Measurements from ENCODE around the gene ZNF408. TPM values are rescaled to one million over a fixed set of nuclear protein-coding genes. Genes with fewer than 3 reads are reported as not detected.

ZNF408 gene
- total RNA-seq, 1 experiment from 2014 or later = 19.8 TPM

GRCh38 chr11:46710821-46711269, 10.0 kb downstream of the ZNF408 start:
- ChIA-PET CTCF (no interaction called here), POLR2A (no interaction called here)
- Histone ChIP-seq H3K36me3 (ENCODE audit: control insufficient read depth, insufficient read depth, low read length) (no peaks in the 10 kb centered on the region), H3K27me3 (ENCODE audit: control insufficient read depth, insufficient read depth, low read length) (no peaks in the 10 kb centered on the region), H3K4me3 (ENCODE audit: low read depth in 2 of 2, low read length in 2 of 2) (no peak overlapping the region), H3K9me3 (ENCODE audit: control insufficient read depth, insufficient read depth, low read depth, low read length) (no peaks in the 10 kb centered on the region), H3K27ac (ENCODE audit: low read length) (no peak overlapping the region; the same call in 1 of the 2 replicates), H3K4me1 (ENCODE audit: control insufficient read depth, insufficient read depth, low read length) (no peaks in the 10 kb centered on the region; the same call in 1 of the 2 replicates)
- intact Hi-C loops (cut with micrococcal nuclease; ENCODE audit: unreplicated experiment) = no loop called here
- in situ Hi-C loops (cut with HindIII; ENCODE audit: low pct_unique_long_range_greater_than_20kb, low sequenced_read_pairs) = no loop called here
- peak; percentile 76 for ATAC-seq
- peak; percentile 86 for DNase-seq (ENCODE audit: low read depth, low spot score)
- no peak for TF ChIP-seq CTCF (IDR thresholded peaks at IDR 0.05)
- TF ChIP-seq REST (IDR thresholded peaks at IDR 0.05; ENCODE audit: insufficient read depth in 1 of 2, low read depth in 2 of 2, low read length in 1 of 2) = no peak
- no peak for TF ChIP-seq TCF7L2 (IDR thresholded peaks at IDR 0.05; ENCODE audit: low read depth, low read length)
- TF ChIP-seq SIN3A (IDR thresholded peaks at IDR 0.05; ENCODE audit: borderline replicate concordance, insufficient read depth, low read depth, low read length) = no peak
- no peak for TF ChIP-seq POLR2AphosphoS5 (IDR thresholded peaks at IDR 0.05; ENCODE audit: low read depth, low read length)
- no TSS peak for BruUV-seq (replicated peaks)

GRCh38 chr11:46711303-46711702, 10.5 kb downstream of the ZNF408 start:
- H3K9me3 ChIP-seq (ENCODE audit: control insufficient read depth, insufficient read depth, low read depth, low read length) = no peaks in the 10 kb centered on the region
- no TSS peak for BruUV-seq (replicated peaks)
- TF ChIP-seq TCF7L2 (IDR thresholded peaks at IDR 0.05; ENCODE audit: low read depth, low read length) = no peak
- no peak for TF ChIP-seq REST (IDR thresholded peaks at IDR 0.05; ENCODE audit: insufficient read depth in 1 of 2, low read depth in 2 of 2, low read length in 1 of 2)
- no peaks in the 10 kb centered on the region for H3K27me3 ChIP-seq (ENCODE audit: control insufficient read depth, insufficient read depth, low read length)
- H3K4me3 ChIP-seq (ENCODE audit: low read depth in 2 of 2, low read length in 2 of 2) = no peak overlapping the region
- DNase-seq (ENCODE audit: low read depth, low spot score) = no peak
- ChIA-PET POLR2A (no interaction called here), CTCF (no interaction called here)
- no peaks in the 10 kb centered on the region for H3K36me3 ChIP-seq (ENCODE audit: control insufficient read depth, insufficient read depth, low read length)
- H3K27ac ChIP-seq (ENCODE audit: low read length) = no peak overlapping the region
- H3K4me1 ChIP-seq (ENCODE audit: control insufficient read depth, insufficient read depth, low read length) = no peaks in the 10 kb centered on the region; the same call in 1 of the 2 replicates
- in situ Hi-C loops (cut with HindIII; ENCODE audit: low pct_unique_long_range_greater_than_20kb, low sequenced_read_pairs) (no loop called here), intact Hi-C loops (cut with micrococcal nuclease; ENCODE audit: unreplicated experiment) (no loop called here)
- peak; percentile 40 for ATAC-seq

Data from Panc1 (cell line).